ENCODE results near the gene ZFC3H1.

- no peak for TF ChIP-seq CTCF (IDR thresholded peaks at IDR 0.05)
- TF ChIP-seq POLR2A (IDR thresholded peaks at IDR 0.05), result no peak
These were observed 7.7 kb upstream of the ZFC3H1 start for GRCh38 chr12:71671311-71671710.

Data from lower leg skin (tissue), 3 donors.